HepG2 (cell line): ENCODE data around the gene PIM1. TPM values are rescaled to one million over a fixed set of nuclear protein-coding genes. Genes with fewer than 3 reads are reported as not detected.
A peak's percentile ranks its signal among the peaks of the same experiment; 100 is the strongest.

ENCODE experiments used
- ARHGAP35 ChIP-seq: sonication (generic); formaldehyde crosslinking; IDR thresholded peaks from 2 replicates; pipeline ENCODE4 v1.9.0; 2022; ENCODE audit warnings: mild to moderate bottlenecking, inconsistent platforms, moderate library complexity, missing genetic modification reagents, borderline replicate concordance
- ATF3 ChIP-seq: sonication (generic); formaldehyde crosslinking; IDR thresholded peaks from 2 replicates; pipeline ENCODE4 v1.4.0; 2020; ENCODE audit warnings: missing genetic modification reagents
- BRF2 ChIP-seq: sonication (generic); formaldehyde crosslinking; IDR thresholded peaks from 2 replicates; pipeline ENCODE4 v1.8.1; 2022; ENCODE audit warnings: mild to moderate bottlenecking, missing genetic modification reagents
- EZH2 ChIP-seq: conservative IDR thresholded peaks from 2 replicates; pipeline ENCODE4 v1.6.1; 2012; ENCODE audit warnings: mild to moderate bottlenecking, low read depth, low read length, moderate library complexity
- HNF1B ChIP-seq: sonication (generic); formaldehyde crosslinking; IDR thresholded peaks from 2 replicates; pipeline ENCODE4 v1.5.1; 2020; ENCODE audit warnings: mild to moderate bottlenecking, moderate library complexity, missing genetic modification reagents
- HOXA5 ChIP-seq: sonication (generic); formaldehyde crosslinking; IDR thresholded peaks from 2 replicates; pipeline ENCODE4 v1.4.0; 2020; ENCODE audit warnings: missing genetic modification reagents
- JUNB ChIP-seq: sonication (generic); formaldehyde crosslinking; IDR thresholded peaks from 2 replicates; pipeline ENCODE4 v1.8.0; 2022; ENCODE audit warnings: missing genetic modification reagents, mild to moderate bottlenecking, borderline replicate concordance
- NFE2L2 ChIP-seq: fragments of 150-350 bp; IDR thresholded peaks from 2 replicates; pipeline ENCODE4 v1.6.1; 2014; ENCODE audit warnings: low read length
- NFYB ChIP-seq: sonication (generic); formaldehyde crosslinking; IDR thresholded peaks from 2 replicates; pipeline ENCODE4 v1.4.0; 2020; ENCODE audit warnings: missing genetic modification reagents
- PHF20 ChIP-seq: sonication (generic); formaldehyde crosslinking; IDR thresholded peaks from 2 replicates; pipeline ENCODE4 v1.5.0; 2020; ENCODE audit warnings: mild to moderate bottlenecking, missing genetic modification reagents
- RCOR2 ChIP-seq: IDR thresholded peaks from 2 replicates; pipeline ENCODE4 v1.6.1; 2016; ENCODE audit warnings: missing biosample characterization, missing genetic modification reagents
- RFXANK ChIP-seq: IDR thresholded peaks from 2 replicates; pipeline ENCODE4 v1.6.1; 2016
- SNAPC5 ChIP-seq: sonication (generic); formaldehyde crosslinking; IDR thresholded peaks from 2 replicates; pipeline ENCODE4 v1.8.1; 2023; ENCODE audit warnings: mild to moderate bottlenecking, missing genetic modification reagents, borderline replicate concordance
- SSRP1 ChIP-seq: IDR thresholded peaks from 2 replicates; pipeline ENCODE4 v1.6.1; 2016; ENCODE audit warnings: control low read depth
- TEAD2 ChIP-seq: sonication (generic); formaldehyde crosslinking; IDR thresholded peaks from 2 replicates; pipeline ENCODE4 v1.9.0; 2021; ENCODE audit warnings: missing genetic modification reagents
- XRCC5 ChIP-seq: fragments of 200-400 bp; formaldehyde crosslinking; optimal IDR thresholded peaks from 2 replicates; pipeline ENCODE3; 2017; ENCODE audit warnings: mild to moderate bottlenecking, low read length
- ZBTB4 ChIP-seq: sonication (generic); formaldehyde crosslinking; IDR thresholded peaks from 2 replicates; pipeline ENCODE4 v1.4.0; 2020; ENCODE audit warnings: missing genetic modification reagents, mild to moderate bottlenecking, borderline replicate concordance
- ZNF274 ChIP-seq: sonication (generic); formaldehyde crosslinking; IDR thresholded peaks from 2 replicates; pipeline ENCODE4 v1.5.1; 2020; ENCODE audit warnings: mild to moderate bottlenecking, missing genetic modification reagents
- ZNF703 ChIP-seq: sonication (generic); formaldehyde crosslinking; IDR thresholded peaks from 2 replicates; pipeline ENCODE4 v1.5.1; 2020; ENCODE audit warnings: missing genetic modification reagents, mild to moderate bottlenecking, moderate library complexity, borderline replicate concordance
- ZNF816 ChIP-seq: sonication (generic); formaldehyde crosslinking; IDR thresholded peaks from 2 replicates; pipeline ENCODE4 v1.8.0; 2022; ENCODE audit warnings: missing genetic modification reagents, mild to moderate bottlenecking, borderline replicate concordance
- ZXDC ChIP-seq: sonication (generic); formaldehyde crosslinking; IDR thresholded peaks from 2 replicates; pipeline ENCODE4 v1.5.0; 2020; ENCODE audit warnings: mild to moderate bottlenecking, missing genetic modification reagents
- polyA plus RNA-seq, 8 experiments: library from polyadenylated mRNA; depleted of rRNA in 3 of 8; stranded (reverse) in 7 of 8; unstranded in 1 of 8; fragments of >200 nt; fragmentation: Illumina TruSeq in 4 of 8; extraction: Trizol in 4 of 8; gene quantifications; 2 replicates each; pipeline versions ENCODE4 v1.2.1 to v1.2.3, GENCODE V29; 2011 to 2016; ENCODE audit warnings: low read depth in 4 of 8, missing spikeins in 1 of 8, mixed read lengths in 1 of 8; ENCODE audit not compliant: insufficient read depth in 1 of 8
- total RNA-seq, 5 experiments: library from RNA; depleted of rRNA; stranded (reverse); fragments of >200 nt; fragmentation: Illumina TruSeq; extraction: Trizol; gene quantifications; 2 replicates each; pipeline ENCODE4 v1.2.3, GENCODE V29; 2016; ENCODE audit warnings: low read depth in 1 of 5

The PIM1 gene
- total and polyA plus RNA-seq, 2 of the 13 experiments (the other 11 are each of a cell fraction or from before 2014, with no cell fraction given), result 29.4 to 117 TPM

- no peak for TF ChIP-seq SNAPC5 (CRISPR knock-in tag)
- TF ChIP-seq JUNB (CRISPR knock-in tag), result no peak
- 0 out of 2 replicates have a peak, but pooled peaks have one; percentile 8 for TF ChIP-seq NFE2L2
- TF ChIP-seq HNF1B, result no peak
- TF ChIP-seq ARHGAP35, result no peak
- no peak for TF ChIP-seq ZXDC (CRISPR knock-in tag)
- no peak for TF ChIP-seq TEAD2
- no peak for TF ChIP-seq NFYB (CRISPR knock-in tag)
- no peak for TF ChIP-seq BRF2 (CRISPR knock-in tag)
- peak; percentile 40; the same call in 1 of the 2 replicates for TF ChIP-seq ZBTB4 (CRISPR knock-in tag)
- TF ChIP-seq ZNF703 (CRISPR knock-in tag), result no peak
- no peak for TF ChIP-seq PHF20 (CRISPR knock-in tag)
- peak; percentile 38; the same call in 1 of the 2 replicates for TF ChIP-seq ATF3
- no peak for TF ChIP-seq HOXA5 (CRISPR knock-in tag)
- TF ChIP-seq ZNF274, result no peak
- TF ChIP-seq EZH2, result no peak
- TF ChIP-seq SSRP1 (CRISPR knock-in tag), result no peak
- TF ChIP-seq RCOR2, result no peak
- no peak for TF ChIP-seq ZNF816 (CRISPR knock-in tag)
- TF ChIP-seq RFXANK (CRISPR knock-in tag), result no peak
- peak; percentile 84 for TF ChIP-seq XRCC5
Measured at GRCh38 chr6:37207903-37208456, 38.0 kb downstream of the PIM1 start (continued).
